Astrocyte of the hippocampus (primary cell): ENCODE measurements around the gene PGBD1.

Source experiments
- DNase-seq: peaks from one replicate; pipeline ENCODE4 v3.0.0; 2011; ENCODE audit warnings: low read depth, low spot score

PGBD1 gene, protein sequence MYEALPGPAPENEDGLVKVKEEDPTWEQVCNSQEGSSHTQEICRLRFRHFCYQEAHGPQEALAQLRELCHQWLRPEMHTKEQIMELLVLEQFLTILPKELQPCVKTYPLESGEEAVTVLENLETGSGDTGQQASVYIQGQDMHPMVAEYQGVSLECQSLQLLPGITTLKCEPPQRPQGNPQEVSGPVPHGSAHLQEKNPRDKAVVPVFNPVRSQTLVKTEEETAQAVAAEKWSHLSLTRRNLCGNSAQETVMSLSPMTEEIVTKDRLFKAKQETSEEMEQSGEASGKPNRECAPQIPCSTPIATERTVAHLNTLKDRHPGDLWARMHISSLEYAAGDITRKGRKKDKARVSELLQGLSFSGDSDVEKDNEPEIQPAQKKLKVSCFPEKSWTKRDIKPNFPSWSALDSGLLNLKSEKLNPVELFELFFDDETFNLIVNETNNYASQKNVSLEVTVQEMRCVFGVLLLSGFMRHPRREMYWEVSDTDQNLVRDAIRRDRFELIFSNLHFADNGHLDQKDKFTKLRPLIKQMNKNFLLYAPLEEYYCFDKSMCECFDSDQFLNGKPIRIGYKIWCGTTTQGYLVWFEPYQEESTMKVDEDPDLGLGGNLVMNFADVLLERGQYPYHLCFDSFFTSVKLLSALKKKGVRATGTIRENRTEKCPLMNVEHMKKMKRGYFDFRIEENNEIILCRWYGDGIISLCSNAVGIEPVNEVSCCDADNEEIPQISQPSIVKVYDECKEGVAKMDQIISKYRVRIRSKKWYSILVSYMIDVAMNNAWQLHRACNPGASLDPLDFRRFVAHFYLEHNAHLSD

DNA sequence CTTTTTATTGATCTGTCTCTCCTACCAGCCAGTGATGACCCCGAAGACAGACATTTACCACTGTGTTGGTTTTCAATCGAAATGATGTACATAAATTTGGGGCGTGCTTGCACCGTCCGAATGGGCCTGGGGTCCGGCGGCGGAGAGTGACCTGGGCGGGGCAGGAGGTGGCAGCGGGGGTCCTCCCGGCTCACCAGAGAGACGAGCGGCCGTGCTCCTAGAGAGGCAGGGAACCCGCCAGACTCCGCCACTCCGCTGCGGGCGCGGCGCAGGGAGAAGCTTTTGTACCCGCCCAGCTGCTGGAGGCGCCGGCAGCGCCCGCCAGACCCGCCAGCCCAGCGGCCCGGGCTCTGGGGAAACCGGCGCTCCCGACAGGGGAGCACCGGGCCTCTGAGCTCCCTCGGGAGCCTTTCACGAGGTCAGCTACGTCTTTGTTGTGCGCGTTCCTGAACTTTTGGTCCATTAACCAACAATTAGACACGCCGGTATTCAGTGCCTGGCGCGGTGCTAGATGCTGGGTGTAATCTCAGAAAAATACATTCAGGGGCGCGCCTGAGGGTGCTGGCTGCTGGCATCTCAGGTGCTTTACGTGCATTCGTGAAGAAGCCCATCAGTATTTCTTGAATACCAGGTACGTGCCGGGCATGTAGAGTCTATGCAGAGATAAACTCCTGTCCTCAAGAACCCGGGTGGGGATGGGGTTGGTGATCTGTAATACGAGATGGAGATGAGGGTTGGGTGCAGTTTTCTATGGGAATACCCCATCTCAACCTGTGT lies at the start of gene PGBD1:
Gene PGBD1 (plus strand): TSS at position 285 of the 777 bp plus-strand sequence. CDS start 2,242 bp downstream, outside the sequence.
- DNase-seq = peak; percentile 92

DNA sequence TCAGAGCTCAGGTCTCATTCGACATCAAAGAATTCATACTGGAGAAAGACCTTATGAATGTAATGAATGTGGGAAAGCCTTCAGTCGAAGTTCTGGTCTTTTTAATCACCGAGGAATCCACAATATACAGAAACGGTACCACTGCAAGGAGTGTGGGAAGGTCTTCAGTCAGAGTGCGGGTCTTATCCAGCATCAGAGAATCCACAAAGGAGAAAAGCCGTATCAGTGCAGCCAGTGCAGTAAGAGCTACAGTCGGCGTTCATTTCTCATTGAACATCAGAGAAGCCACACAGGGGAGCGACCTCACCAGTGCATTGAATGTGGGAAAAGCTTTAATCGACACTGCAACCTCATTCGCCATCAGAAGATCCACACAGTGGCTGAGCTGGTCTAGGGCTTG lies 48.6 kb upstream of the PGBD1 start:
- no peak for DNase-seq

DNA sequence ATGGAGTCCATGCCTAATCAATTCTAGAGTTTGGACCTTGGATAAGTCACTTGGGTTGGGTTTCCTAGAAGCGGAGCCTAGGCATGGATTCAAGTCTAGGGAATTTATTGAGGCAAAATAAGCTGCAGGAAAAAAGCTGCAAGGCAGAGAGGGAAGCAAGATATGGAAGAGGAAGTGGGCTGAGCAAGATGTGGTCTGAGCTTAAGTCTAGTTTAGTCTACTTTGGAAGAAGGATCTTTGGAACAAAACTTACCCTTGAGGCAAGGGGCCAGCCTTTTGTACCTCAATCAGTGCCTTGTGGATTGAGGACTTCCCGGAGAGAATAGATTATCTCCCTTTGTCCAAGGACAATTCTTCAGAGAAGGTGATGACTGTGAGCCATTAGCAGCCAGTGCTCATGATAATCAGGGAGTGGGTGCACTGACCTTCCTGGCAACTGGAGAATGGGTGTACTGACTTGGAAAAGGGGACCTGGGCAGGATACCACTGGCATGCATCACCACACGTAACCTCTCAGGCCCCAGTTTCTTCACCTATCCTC lies 45.4 kb upstream of the PGBD1 start:
- no peak for DNase-seq

DNA sequence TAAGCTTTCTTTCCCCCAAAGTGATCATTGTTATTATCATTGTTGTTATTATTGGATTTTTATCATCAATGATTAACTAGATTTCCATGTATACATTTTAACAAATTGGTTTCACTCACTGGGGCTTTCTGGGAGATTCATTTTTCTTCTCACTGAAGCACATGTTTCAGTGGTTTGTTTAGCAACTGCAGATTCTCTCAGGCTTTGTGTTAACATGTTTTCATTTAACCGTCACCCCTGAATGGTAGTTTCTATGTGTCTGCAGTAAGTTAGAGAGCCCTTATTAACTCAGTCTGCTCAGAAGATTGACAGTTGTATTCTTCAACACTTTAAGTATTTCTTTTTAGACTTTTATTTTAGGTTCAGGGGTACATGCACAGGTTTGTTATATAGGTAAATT lies 41.7 kb upstream of the PGBD1 start:
- DNase-seq = no peak

DNA sequence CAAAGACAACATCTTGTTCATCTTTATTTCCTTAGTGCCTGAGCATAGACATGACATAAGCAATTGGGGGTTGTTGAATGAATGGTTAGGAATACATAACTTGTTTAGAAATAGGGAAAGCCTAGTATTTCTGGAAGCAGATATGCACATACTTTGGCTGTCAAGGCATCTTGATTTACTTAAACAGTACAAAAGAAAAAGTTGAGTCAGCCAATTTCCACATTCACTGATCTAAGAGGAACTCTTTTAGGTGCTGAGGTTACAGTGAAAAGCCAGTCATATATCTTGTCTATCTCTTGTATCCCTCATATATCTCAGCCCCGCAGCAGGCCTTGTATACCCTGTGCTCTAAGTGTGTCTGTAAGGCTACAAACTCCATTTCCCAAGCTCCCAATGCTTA lies 40.9 kb upstream of the PGBD1 start:
- no peak for DNase-seq

DNA sequence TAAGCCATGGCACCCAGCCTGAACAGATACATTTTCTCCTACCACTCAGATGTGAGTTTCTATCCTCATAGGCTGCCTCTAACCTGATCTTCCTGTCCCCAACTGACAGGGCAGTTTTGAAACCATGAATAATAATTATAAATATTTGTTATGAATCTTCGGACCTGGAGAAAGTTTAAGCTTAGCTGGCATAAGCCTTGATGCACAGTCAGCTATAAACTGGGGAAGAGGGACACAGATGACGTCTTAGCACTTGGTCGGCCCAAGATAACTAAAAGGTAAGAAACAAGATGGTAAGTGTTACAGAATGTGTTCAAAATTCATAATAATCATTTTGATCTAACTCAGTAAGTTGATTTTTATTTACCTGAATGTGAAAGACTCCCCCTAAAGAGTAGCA lies 37.4 kb upstream of the PGBD1 start:
- no peak for DNase-seq

DNA sequence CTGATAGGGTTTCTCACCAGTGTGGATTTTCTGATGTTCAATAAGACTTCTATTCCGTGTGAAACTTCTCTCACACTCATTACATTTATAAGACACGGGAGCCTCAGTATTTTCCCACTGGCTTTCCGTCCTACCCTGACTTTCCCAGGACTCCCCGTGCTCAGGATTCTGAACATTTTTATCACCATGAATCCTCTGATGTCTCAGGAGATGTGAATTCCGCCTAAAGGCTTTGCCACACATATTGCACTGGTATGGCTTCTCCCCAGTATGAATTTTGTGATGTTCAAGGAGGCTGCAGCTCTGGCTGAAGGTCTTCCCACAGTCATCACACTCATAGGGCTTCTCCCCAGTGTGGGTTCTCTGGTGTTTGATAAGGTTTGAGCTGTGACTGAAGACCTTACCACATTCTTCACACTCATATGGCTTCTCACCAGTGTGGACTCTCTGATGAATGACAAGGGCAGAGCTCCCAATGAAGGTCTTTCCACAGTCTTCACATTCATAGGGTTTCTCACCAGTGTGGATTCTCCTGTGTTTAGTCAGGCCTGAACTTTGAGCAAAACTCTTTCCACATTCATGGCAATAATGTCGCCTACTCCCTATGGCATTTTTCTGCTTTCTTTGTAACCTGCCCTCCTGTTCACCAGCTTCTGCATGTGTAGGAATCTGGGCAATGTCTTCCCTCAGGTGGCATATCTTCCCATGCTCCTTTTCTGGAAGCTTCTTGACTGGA lies 36.0 kb upstream of the PGBD1 start:
- no peak for DNase-seq

DNA sequence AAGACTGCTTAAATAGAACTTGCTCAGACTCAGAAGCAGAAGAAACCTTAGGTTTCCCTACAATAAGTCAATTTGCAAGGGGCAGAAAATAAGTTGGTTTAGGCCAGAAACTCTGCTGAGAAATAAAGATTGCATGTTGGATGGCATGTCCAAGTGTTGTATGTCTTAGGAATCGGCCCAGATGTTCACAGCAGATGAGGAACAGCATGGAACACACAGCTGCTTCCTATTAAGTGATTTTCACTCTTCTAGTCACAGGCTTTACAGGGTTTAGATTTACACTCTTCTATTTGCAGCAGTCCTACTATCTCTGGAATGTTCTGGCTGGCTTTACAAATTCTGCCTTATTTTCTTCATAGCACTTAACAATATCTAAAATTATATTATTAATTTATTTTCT lies 32.5 kb upstream of the PGBD1 start:
- DNase-seq = no peak

DNA sequence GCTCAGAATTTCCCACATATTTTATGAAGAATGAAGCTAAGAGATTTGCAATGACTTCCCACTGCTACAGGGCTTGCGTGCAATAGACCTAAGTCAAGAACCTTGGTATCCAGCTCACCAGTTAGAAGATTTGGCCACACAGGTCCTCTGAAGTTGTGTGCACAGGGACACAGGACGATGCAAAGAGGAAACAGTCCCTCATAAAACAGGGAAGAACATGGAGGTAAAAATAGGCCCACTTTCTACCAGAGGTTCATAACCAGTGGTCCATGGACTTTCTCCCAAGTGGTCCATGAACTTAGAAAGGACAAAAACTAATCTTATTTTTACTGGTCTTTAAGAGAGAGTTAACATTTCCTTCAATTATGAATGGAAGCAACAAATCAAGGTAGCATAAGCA lies 30.6 kb upstream of the PGBD1 start:
- no peak for DNase-seq

DNA sequence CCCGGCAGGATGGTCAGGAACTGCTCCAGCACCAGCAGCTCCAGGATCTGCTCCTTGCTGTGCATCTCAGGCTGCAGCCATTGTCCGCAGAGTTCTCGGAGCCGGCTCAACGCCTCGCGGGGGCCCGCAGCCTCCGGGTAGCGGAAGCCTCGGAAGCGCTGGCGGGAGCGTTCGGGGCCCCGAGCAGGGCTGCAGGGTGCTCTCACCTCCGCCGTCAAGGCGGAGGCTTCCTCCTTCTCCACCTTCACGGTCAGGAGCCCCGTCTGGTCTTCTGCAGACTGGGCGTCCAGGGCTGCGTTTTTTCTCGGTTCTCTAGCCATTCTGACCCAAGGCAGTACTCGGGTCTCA lies 29.7 kb upstream of the PGBD1 start:
- DNase-seq = peak; percentile 45

DNA sequence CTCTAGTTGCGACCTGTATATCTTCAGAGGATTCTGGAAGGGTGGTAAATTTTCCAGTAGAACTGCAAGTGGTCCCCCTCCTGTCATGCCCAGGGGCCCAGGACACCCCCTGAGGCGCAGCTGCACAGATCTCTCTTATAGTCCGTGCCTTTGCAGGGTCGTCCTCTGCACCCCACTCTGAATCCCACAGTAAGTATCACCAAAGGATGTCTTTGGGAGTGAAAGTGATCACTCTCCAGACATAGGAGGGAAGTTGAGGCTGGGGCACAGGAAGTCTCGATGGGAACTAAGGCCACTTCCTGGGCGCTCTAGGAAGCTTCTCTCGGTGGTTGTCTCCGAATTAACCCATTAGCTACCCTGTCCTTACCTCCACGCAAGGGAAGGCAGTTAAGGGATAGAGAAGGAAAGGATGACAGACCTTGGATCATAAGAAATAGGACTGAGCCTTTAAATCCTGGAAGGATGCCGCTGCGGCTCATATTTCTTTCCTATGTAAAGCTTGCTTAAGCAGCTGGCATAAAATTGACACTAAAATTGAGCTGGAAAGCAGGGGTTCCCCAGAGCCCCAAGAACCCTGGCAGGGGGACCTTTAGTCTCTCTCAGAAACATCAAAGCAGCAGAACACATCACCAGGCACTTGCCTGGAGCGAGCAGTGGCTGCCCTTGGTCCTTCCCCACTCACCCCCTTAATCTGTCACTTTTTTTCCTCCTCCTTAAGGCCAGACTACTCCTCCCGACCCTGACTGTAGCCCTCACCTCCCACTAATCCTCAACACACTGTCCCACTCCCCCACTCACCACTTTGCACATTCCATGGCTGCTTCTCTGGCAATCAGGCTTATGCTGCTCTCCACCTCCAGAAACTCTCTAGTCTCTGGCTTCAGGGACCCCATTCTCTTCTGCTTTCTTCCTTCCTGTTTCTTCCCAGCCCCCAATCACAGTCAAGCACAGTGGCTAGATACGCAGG lies 29.1 kb upstream of the PGBD1 start, which contains the start of gene ZKSCAN4:
Gene ZKSCAN4 (minus strand): TSS at position 261 of the 967 bp plus-strand sequence. CDS start 289 bp downstream, outside the sequence.
- DNase-seq = peak; percentile 94

DNA sequence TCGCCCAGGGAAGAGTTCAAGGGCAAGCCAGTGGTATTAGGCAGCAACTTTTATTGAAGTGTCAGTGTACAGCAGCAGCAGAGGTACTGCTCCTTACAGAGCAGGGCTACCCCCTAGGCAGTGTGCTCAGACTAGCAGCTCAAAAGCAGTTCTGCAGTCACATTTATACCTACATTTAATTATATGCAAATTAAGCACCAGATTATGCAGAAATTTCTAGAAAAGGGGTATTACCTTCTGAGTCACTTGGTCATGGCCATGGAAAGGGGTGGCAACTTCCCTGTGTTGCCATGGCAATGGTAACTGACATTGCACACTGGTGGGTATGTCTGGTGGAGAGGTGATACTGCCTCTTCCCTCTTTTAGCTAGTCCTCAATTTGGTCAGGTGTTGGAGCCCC lies 27.3 kb upstream of the PGBD1 start:
- DNase-seq = no peak

DNA sequence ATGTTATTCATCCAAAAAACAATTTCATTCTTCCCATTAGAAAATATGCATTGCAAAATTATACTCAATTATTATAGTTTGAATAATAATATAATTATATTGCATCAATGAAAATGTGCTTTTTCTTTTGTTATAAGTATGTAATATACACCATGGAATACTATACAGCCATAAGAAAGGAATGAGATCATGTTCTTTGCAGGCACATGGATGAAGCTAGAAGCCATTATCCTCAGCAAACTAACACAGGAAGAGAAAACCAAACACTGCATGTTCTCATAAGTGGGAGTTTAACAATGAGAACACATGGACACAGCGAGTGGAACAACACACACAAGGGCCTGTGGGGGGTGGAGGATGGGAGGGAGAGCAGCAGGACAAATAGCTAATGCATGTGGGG lies 24.3 kb upstream of the PGBD1 start:
- no peak for DNase-seq

DNA sequence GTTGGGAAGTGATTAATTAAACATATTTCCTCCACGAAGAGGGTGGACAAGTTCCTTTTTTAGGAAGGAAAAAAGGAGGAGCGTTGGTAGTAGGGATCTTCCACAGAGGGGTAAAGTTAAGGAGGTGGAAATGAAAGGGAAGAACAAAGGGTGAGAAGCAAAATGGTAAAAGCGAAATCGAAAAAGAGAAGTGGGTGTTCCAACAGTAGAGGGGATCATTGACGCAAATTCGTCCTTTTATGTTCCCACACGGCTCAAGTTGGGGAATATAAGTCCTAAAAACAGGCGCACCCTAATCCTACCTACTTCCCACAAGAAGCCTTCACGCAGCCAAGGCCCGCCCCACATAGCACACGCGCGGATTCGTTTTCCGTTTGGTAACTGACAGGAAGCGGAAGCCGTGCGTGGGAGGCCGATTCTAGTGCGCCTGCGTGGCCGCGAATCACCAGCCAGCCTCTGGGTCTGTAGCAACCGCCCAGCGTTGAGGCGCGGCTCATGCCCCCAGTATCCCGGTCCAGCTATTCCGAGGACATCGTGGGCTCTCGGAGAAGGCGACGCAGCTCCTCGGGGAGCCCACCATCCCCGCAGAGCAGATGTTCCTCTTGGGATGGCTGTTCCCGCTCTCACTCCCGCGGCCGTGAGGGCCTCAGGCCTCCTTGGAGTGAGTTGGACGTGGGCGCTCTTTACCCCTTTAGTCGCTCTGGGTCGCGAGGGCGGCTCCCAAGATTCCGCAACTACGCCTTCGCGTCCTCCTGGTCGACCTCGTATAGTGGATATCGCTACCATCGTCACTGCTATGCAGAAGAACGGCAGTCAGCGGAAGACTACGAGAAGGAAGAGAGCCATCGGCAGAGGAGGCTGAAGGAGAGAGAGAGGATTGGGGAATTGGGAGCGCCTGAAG lies 22.2 kb upstream of the PGBD1 start, which contains the start of gene NKAPL:
Gene NKAPL (plus strand): TSS at position 421 of the 901 bp plus-strand sequence. CDS start 75 bp downstream, at position 496.
- peak; percentile 50 for DNase-seq

DNA sequence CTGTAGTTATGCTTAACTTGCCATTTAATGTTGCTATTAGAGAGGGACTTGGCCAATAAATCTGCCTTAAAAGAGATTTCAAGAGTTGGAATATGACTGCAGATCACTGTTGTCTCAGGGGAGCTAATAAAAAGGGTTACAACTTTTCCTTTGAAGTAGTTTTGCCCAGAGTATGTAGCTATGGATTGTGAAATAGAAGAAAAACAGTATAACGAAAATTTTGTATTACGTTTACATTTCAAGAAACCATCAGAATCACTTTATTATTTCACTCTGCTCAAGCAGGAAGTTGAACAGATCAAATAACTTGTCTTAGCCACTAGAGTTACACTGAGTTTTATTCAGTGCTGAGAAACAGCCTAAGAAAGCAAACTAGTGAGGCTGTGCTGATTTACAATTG lies 17.4 kb upstream of the PGBD1 start:
- no peak for DNase-seq

DNA sequence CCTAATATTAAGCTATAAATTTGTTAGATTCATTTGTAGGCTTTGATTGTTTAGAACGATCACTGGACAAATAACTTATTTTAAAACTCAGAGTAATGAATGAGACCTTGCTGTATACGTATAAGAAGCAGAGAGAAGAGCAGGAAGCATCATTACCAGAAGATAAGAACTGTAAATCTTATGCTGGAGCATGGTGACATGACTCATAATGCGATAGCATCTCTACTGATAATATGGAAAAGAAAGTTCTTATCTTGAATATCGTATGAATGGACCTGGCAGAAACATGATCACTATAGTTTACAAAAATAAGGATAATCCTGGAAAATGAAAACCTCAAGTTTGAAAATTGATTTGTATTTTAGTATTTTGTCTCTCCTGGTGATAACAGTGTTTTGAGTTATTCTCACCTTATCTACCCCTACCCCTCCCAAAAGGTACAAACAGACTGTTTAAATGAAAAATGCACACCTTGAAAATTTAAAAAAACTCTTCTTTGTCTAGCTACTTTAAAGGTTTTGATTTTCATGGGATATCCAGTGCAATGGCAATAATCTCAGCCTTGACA lies 16.5 kb upstream of the PGBD1 start:
- no peak for DNase-seq

DNA sequence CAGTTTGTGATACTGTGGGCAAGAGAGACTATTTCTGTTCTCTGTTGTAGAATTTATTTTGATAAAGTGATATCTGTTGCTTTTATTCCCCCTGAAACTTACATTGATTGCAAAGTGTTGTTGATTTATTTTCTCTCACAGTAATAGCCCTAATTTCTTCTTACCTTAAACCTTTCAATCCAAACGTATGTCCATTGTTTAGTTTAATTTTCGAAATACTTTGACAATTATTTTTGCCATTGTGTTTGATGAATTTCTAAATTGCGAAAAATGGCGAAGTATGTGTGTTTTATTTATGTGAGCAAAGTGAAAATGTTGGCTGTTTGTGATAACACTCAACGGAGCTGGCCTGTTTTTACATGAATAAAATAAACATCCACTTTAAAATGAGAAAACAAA lies 14.8 kb upstream of the PGBD1 start:
- no peak for DNase-seq

DNA sequence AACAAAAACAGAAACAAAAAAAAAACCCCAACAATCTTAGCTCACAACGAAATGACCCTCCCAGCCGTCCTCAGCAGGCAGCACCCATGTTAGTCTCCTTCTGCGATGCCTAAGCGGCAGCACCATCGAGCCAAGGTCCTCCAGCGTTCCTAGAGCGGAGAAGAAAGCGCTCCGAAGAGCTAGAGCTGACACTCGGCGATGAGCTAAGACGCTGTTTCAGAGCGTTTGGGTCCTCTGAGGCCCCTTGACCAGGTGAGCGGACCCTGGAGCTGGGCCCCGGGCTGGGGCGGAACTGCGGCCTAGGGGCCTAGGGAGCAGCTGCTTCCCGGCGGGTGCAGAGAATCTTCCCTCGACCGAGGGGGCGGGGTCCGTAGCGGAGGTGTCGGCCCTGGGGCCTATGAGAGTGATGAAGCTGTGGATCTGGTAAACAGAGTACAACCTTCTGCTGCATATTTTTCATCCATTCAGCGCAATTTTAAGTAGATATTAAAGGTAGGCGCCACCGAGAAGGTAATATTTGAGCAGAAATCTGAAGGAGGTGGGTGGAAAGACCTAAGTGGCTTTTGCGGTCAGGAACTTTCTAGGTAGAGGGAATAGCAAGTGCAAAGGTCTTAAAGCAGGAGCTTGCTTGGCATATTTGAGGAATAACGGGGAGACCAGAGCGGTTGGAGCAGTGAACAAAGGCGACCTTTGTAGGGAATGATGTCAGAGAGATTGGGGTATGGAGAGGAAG lies 14.2 kb upstream of the PGBD1 start, which contains the start of gene ZSCAN26:
Gene ZSCAN26 (plus strand): TSS at position 182 of the 733 bp plus-strand sequence. CDS start 4,777 bp downstream, outside the sequence.
- DNase-seq = peak; percentile 95
